Muscle of arm (tissue), 12 donors: Measurements from ENCODE around the gene NRG2. TPM values are rescaled to one million over a fixed set of nuclear protein-coding genes. Genes with fewer than 3 reads are reported as not detected.

ENCODE experiments used
- DNase-seq: peaks from one replicate; pipeline ENCODE4 v3.0.0-alpha.2; 2013
- polyA plus RNA-seq, 12 donors: library from polyadenylated mRNA; unstranded; fragments of 120-200 nt; gene quantifications; one replicate each; pipeline ENCODE4 v1.2.1, GENCODE V29; 2013; ENCODE audit not compliant: insufficient read length in 12 of 12

NRG2 gene
- polyA plus RNA-seq, 12 donors = 0.81 to 2.7 (median 1.4) TPM; not detected in 2

GRCh38 chr5:139950436-139950835, 92.7 kb downstream of the NRG2 start:
- no peak for DNase-seq

GRCh38 chr5:139949710-139950109, 93.4 kb downstream of the NRG2 start:
- DNase-seq = no peak

GRCh38 chr5:139947727-139948126, 95.4 kb downstream of the NRG2 start:
- no peak for DNase-seq

- DNase-seq = no peak
Measured at GRCh38 chr5:139946440-139946839, 96.7 kb downstream of the NRG2 start.

- DNase-seq = no peak
Measured at GRCh38 chr5:139946006-139946405, 97.1 kb downstream of the NRG2 start.

GRCh38 chr5:139942243-139942642, 100.9 kb downstream of the NRG2 start:
- DNase-seq = no peak

GRCh38 chr5:139930406-139930805, 112.7 kb downstream of the NRG2 start:
- DNase-seq = no peak

GRCh38 chr5:139926797-139927503, 116.1 kb downstream of the NRG2 start:
- DNase-seq = no peak

- no peak for DNase-seq
Measured at GRCh38 chr5:139925650-139926640, 117.2 kb downstream of the NRG2 start.

- no peak for DNase-seq
Measured at GRCh38 chr5:139925216-139925562, 117.9 kb downstream of the NRG2 start.

GRCh38 chr5:139924294-139925215, 118.5 kb downstream of the NRG2 start:
- DNase-seq = no peak

GRCh38 chr5:139919308-139919707, 123.8 kb downstream of the NRG2 start:
- no peak for DNase-seq

- DNase-seq = no peak
Measured at GRCh38 chr5:139915834-139916233, 127.3 kb downstream of the NRG2 start.

- DNase-seq = no peak
Measured at GRCh38 chr5:139915266-139915665, 127.8 kb downstream of the NRG2 start.

- DNase-seq = no peak
Measured at GRCh38 chr5:139914218-139914807, 128.8 kb downstream of the NRG2 start.

GRCh38 chr5:139912804-139913203, 130.3 kb downstream of the NRG2 start:
- DNase-seq = no peak

GRCh38 chr5:139912158-139912557, 130.9 kb downstream of the NRG2 start:
- no peak for DNase-seq

GRCh38 chr5:139911425-139912120, 131.5 kb downstream of the NRG2 start:
- no peak for DNase-seq

GRCh38 chr5:139910901-139911300, 132.2 kb downstream of the NRG2 start:
- DNase-seq = no peak

- peak; percentile 45 for DNase-seq
Measured at GRCh38 chr5:139910036-139910435, 133.1 kb downstream of the NRG2 start.

- no peak for DNase-seq
Measured at GRCh38 chr5:139908749-139909148, 134.3 kb downstream of the NRG2 start.
